ENCODE results near the gene ZNF766. TPM values are rescaled to one million over a fixed set of nuclear protein-coding genes. Genes with fewer than 3 reads are reported as not detected.

Gene ZNF766
- polyA plus RNA-seq, 2 of the 4 experiments (the other 2 are of a cell fraction) = 11.9 to 21.9 TPM

DNA sequence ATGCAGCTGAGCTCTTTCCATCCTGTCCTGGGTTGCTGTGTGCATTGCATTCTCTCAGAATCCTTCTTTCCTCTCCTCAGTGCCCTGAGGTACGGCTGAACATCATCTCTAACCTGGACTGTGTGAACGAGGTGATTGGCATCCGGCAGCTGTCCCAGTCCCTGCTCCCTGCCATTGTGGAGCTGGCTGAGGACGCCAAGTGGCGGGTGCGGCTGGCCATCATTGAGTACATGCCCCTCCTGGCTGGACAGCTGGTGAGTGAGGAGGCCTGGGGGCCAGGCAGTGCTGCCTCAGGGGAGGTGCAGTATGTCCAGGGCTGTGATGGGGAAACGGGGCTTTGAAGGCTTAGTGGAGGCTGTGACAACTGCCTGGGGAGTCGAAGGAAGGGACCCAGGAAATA, 49.8 kb upstream of the ZNF766 start:
- ChIA-PET CTCF (interaction anchor here (1.1 to 1.4 kb wide), 2 partner anchors 11 to 17 kb away, joined by 3 to 5 read pairs; no protein-coding TSS in a partner anchor), POLR2A (no interaction called here)
- no peak for FAIRE-seq
- WGBS (ENCODE audit: missing lambda C conversion rate) = 96% methylated on average over 8 of the region's 8 CpGs
- DNase-seq (ENCODE audit: low read depth in 1 of 2, low spot score in 1 of 2) = no peak
- H3K4me3 ChIP-seq = no peak overlapping the region
- H3K9me3 ChIP-seq = peaks cover 91% of the 10 kb centered on the region
- H3K4me1 ChIP-seq = no peaks in the 10 kb centered on the region
- H3K27ac ChIP-seq = no peak overlapping the region
- no peak for ATAC-seq
- H3K4me2 ChIP-seq = no peak overlapping the region
- TF ChIP-seq ZC3H11A (IDR thresholded peaks at IDR 0.05) (no peak), CHD2 (IDR thresholded peaks at IDR 0.05; ENCODE audit: low read length, partially characterized antibody) (no peak), MAZ (IDR thresholded peaks at IDR 0.05; ENCODE audit: borderline replicate concordance, low read depth, low read length) (no peak), RCOR1 (IDR thresholded peaks at IDR 0.05; ENCODE audit: low read depth, low read length) (no peak), MYC (IDR thresholded peaks at IDR 0.05; ENCODE audit: borderline replicate concordance, low read length) (no peak)
- TF ChIP-seq, protein P1, sequence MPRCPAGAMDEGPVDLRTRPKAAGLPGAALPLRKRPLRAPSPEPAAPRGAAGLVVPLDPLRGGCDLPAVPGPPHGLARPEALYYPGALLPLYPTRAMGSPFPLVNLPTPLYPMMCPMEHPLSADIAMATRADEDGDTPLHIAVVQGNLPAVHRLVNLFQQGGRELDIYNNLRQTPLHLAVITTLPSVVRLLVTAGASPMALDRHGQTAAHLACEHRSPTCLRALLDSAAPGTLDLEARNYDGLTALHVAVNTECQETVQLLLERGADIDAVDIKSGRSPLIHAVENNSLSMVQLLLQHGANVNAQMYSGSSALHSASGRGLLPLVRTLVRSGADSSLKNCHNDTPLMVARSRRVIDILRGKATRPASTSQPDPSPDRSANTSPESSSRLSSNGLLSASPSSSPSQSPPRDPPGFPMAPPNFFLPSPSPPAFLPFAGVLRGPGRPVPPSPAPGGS (IDR thresholded peaks at IDR 0.05) = no peak
- TF ChIP-seq, protein P2, sequence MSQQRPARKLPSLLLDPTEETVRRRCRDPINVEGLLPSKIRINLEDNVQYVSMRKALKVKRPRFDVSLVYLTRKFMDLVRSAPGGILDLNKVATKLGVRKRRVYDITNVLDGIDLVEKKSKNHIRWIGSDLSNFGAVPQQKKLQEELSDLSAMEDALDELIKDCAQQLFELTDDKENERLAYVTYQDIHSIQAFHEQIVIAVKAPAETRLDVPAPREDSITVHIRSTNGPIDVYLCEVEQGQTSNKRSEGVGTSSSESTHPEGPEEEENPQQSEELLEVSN (IDR thresholded peaks at IDR 0.05; ENCODE audit: borderline replicate concordance, low read depth) = no peak

DNA sequence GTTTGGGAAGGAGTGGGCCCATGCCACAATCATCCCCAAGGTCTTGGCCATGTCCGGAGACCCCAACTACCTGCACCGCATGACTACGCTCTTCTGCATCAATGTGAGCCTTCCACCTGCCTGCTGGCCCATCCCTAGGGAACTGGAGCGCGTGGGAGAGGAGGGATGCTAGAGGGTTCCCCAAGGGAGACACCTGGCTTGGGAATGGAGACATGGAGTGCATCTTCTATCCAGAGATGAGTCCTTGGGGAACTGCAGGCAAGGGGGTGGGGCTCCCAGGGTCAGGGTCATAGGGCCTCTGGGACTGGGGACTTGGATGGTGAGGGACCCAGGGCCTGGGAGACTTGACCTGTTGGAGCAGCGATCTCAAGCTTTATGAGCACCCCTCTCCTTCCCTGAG, 48.4 kb upstream of the ZNF766 start:
- CTCF ChIA-PET = no interaction called here
- DNase-seq (ENCODE audit: low read depth in 1 of 2, low spot score in 1 of 2) = no peak
- POLR2A ChIA-PET = no interaction called here
- 98% methylated on average over 6 of the region's 6 CpGs for WGBS (ENCODE audit: missing lambda C conversion rate)
- Histone ChIP-seq H3K4me2 (no peak overlapping the region), H3K9me3 (peaks cover 94% of the 10 kb centered on the region), H3K4me1 (no peaks in the 10 kb centered on the region), H3K4me3 (no peak overlapping the region), H3K27ac (no peak overlapping the region)
- ATAC-seq = no peak
- FAIRE-seq = no peak
- TF ChIP-seq, protein P1 (IDR thresholded peaks at IDR 0.05) = no peak
- TF ChIP-seq POLR2A (IDR thresholded peaks at IDR 0.05; ENCODE audit: low read length) (no peak), FOSB (CRISPR knock-in tag; IDR thresholded peaks at IDR 0.05) (no peak), NPAS2 (CRISPR knock-in tag; IDR thresholded peaks at IDR 0.05; ENCODE audit: borderline replicate concordance) (no peak), CHD2 (IDR thresholded peaks at IDR 0.05; ENCODE audit: low read length, partially characterized antibody) (no peak), ZC3H11A (IDR thresholded peaks at IDR 0.05) (no peak), ESRRA (IDR thresholded peaks at IDR 0.05; ENCODE audit: borderline replicate concordance, low read length) (no peak), RAD21 (conservative IDR thresholded peaks at IDR 0.05 in 1 of 2, IDR thresholded peaks at IDR 0.05 in 1 of 2) (no peak), KDM5A (IDR thresholded peaks at IDR 0.05) (no peak), HOXA7 (CRISPR knock-in tag; IDR thresholded peaks at IDR 0.05) (no peak), PHF8 (IDR thresholded peaks at IDR 0.05; ENCODE audit: borderline replicate concordance, low read depth) (no peak), POLR2AphosphoS2 (conservative IDR thresholded peaks at IDR 0.05; ENCODE audit: low read length) (no peak), HOXB5 (CRISPR knock-in tag; IDR thresholded peaks at IDR 0.05) (no peak)

DNA sequence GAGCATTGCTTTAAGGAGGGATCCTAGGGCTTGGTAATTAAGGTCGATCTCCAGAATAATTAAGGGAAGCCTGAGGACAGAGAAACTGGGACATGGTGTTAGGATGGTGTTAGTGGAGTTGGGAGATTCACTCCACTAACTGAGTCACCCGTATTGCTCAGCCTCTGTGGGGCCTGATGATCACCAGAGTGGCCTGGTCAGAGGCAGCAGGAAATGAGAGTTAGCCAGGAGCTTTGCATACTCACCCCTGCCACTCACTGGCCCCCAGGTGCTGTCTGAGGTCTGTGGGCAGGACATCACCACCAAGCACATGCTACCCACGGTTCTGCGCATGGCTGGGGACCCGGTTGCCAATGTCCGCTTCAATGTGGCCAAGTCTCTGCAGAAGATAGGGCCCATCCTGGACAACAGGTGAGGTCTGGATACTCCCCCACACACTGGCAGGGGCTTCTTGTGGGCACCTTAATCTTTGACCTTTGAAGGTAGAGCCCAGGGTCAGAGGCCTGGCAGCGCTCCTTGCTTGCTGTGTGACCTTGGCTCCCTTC, 47.5 kb upstream of the ZNF766 start:
- ATAC-seq (no peak), FAIRE-seq (no peak), DNase-seq (ENCODE audit: low read depth in 1 of 2, low spot score in 1 of 2) (no peak)
- ChIA-PET POLR2A (no interaction called here), CTCF (interaction anchor here (0.8 kb wide), 1 partner anchor 15 kb away, joined by 3 read pairs; no protein-coding TSS in a partner anchor)
- 97% methylated on average over 7 of the region's 7 CpGs for WGBS (ENCODE audit: missing lambda C conversion rate)
- Histone ChIP-seq H3K4me1 (no peaks in the 10 kb centered on the region), H3K4me3 (no peak overlapping the region), H3K9me3 (peaks cover 97% of the 10 kb centered on the region), H3K4me2 (no peak overlapping the region), H3K27ac (no peak overlapping the region)
- TF ChIP-seq TP53 (CRISPR knock-in tag; IDR thresholded peaks at IDR 0.05) = no peak
- TF ChIP-seq, protein P3, sequence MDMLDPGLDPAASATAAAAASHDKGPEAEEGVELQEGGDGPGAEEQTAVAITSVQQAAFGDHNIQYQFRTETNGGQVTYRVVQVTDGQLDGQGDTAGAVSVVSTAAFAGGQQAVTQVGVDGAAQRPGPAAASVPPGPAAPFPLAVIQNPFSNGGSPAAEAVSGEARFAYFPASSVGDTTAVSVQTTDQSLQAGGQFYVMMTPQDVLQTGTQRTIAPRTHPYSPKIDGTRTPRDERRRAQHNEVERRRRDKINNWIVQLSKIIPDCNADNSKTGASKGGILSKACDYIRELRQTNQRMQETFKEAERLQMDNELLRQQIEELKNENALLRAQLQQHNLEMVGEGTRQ (IDR thresholded peaks at IDR 0.05) = no peak
- no peak for TF ChIP-seq CHD4 (IDR thresholded peaks at IDR 0.05; ENCODE audit: borderline replicate concordance)
- TF ChIP-seq, protein P4, sequence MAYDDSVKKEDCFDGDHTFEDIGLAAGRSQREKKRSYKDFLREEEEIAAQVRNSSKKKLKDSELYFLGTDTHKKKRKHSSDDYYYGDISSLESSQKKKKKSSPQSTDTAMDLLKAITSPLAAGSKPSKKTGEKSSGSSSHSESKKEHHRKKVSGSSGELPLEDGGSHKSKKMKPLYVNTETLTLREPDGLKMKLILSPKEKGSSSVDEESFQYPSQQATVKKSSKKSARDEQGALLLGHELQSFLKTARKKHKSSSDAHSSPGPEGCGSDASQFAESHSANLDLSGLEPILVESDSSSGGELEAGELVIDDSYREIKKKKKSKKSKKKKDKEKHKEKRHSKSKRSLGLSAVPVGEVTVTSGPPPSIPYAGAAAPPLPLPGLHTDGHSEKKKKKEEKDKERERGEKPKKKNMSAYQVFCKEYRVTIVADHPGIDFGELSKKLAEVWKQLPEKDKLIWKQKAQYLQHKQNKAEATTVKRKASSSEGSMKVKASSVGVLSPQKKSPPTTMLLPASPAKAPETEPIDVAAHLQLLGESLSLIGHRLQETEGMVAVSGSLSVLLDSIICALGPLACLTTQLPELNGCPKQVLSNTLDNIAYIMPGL (CRISPR knock-in tag; IDR thresholded peaks at IDR 0.05; ENCODE audit: borderline replicate concordance) = no peak
- no peak for TF ChIP-seq ESRRA (IDR thresholded peaks at IDR 0.05; ENCODE audit: borderline replicate concordance, low read length)
- TF ChIP-seq CBX2 (IDR thresholded peaks at IDR 0.05; ENCODE audit: borderline replicate concordance, low read depth) = no peak
- no peak for TF ChIP-seq NR3C1 (IDR thresholded peaks at IDR 0.05)
- no peak for TF ChIP-seq FOSL2 (IDR thresholded peaks at IDR 0.05)
- no peak for TF ChIP-seq FOSL2 (CRISPR knock-in tag; IDR thresholded peaks at IDR 0.05)
- TF ChIP-seq, protein P2 (IDR thresholded peaks at IDR 0.05; ENCODE audit: borderline replicate concordance, low read depth) = no peak
- TF ChIP-seq CHD2 (IDR thresholded peaks at IDR 0.05; ENCODE audit: low read length, partially characterized antibody) = no peak
- TF ChIP-seq BHLHE40 (IDR thresholded peaks at IDR 0.05; ENCODE audit: low read depth, low read length) = no peak
- TF ChIP-seq, protein P5, sequence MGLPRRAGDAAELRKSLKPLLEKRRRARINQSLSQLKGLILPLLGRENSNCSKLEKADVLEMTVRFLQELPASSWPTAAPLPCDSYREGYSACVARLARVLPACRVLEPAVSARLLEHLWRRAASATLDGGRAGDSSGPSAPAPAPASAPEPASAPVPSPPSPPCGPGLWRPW (IDR thresholded peaks at IDR 0.05) = no peak
